GM21786 (cell line): Measurements from ENCODE around the gene SHANK3.

Experiments
- ATAC-seq: cut with Tn5 transposase; IDR thresholded peaks from one replicate; pipeline ENCODE4 v1.9.1; 2021; ENCODE audit not compliant: unreplicated experiment

SHANK3 gene

DNA sequence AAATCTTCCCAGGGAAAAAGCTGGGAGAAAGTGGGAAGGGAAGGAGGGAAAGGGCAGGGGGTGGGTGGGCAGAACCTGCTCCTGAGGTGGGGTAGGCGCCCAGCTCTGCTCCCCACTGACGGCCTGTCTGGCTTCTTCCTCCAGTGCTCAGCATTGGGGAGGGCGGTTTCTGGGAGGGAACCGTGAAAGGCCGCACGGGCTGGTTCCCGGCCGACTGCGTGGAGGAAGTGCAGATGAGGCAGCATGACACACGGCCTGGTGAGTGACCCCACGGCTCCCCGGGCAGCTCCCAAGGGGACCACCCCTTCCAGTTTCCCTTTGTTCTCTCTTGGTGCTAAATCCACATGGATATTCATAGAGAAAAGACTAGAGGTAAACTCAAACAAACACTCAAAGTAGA, 25.9 kb downstream of the SHANK3 start:
- no peak for ATAC-seq

DNA sequence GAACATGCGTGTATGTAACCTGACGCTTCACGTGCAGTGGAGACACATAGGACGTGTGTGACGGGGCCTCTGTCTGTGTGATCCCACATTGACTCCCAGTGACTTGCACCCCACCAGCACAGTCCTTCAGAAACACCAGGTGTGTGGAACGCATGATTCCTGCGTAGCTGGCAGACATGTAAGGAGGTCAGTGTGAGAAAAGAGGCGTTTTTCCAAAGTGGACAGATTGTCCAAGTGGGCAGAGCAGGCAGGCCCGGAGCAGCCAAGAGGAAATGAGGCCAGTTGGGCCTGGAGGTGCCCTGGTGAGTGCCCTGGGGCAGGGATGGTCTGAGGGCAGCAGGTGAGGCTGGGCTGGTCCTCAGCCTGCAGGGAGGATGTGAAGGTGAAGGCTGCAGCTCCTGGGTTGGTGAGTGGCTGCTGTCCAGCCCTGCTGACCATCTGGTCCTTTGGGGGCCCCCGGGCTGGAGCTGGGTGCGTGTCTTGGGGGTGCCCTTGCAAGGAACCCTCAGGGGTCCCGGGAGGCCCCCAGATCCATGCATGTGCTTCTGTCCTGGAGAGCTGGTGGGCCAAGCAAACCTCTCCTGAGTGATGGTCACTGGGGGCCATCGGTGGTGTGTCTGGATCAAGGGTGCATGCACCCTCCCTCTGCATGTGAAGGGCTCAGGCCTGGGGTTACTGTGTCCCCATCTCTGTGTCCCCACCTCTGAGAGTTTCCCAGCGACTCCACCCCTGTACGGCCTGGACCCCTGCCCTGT, 26.6 kb downstream of the SHANK3 start:
- ATAC-seq = no peak

DNA sequence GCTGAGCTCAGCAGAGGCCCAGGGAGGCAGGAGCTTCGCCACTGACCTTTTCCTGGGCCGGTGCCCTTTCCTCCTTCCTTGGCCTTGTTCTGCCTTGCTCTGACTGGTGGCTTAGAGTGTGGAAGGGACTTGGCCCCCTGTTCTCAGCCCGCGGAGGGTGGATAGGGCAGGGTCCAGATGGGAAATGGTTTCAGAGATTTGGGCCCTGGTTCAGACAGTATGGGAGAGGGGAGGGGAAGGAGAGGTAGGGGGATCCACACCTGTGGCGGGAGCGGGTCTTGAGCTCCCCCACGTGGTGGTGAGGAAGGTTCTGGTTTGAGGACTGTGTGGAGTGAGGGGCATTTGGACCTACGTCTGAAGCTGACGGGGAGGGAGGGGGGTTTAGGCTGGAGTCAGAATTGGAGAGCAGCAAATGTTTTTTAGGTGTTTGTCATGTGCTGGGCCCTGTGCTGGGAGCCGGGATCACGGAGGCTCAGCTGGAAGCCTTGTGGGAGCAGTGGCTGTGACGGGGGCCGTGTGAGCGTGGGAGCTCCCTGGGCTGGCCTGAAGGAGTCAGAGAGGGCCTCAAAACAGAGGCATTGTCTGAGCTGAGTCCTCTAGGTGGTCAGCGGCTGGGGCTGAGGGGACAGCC, 27.2 kb downstream of the SHANK3 start:
- ATAC-seq = no peak

DNA sequence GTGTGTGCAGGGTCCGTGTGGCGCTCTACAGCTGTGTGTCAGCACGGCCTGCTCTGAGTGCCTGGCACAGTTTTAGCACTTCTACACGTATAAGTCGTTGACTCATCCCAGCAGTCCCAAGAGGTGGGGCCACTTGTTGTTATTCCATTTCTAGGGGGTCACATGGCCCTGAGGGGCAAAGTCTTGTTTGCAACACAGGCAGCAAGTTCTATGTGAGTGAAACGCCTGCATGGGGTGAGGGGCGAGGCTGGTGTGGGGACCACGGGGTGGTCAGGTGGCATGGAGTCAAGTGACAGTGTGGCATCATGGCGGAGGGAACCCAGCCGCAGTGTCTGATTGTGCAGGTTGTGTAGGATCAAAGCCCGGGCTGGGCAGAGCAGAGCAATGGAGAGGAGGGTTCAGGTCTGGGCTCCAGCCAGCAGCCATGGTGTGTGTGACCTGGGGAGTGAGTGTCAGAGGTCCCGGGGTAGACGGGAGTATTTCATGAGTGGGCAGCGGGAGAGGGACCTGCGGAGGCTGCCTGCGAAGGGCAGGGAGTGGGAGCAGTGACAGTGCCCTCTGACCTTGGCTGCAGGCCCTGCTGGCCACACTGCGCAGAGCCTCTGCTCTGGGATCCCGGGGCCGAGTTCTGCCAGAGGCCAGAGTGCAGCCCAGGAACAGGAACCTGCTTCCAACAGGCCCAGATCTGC, 27.9 kb downstream of the SHANK3 start:
- no peak for ATAC-seq

DNA sequence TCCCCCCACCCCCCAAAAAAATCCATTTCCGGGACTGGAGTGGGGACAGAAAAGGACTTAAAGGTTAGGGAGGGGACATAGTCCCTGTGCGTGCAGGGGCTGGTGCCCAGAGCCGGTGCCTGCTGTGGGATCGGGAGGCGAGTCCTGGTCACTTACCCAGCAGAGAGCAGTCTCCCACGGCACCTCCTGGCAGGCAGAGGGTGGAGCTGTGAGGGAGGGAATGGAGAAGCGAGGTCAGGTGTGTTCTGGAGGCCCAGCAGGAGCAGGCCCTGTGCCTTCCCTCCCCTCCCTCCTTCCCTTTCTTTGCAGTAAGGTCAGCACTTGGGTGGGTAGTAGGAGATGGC, 28.4 kb downstream of the SHANK3 start:
- ATAC-seq = no peak

DNA sequence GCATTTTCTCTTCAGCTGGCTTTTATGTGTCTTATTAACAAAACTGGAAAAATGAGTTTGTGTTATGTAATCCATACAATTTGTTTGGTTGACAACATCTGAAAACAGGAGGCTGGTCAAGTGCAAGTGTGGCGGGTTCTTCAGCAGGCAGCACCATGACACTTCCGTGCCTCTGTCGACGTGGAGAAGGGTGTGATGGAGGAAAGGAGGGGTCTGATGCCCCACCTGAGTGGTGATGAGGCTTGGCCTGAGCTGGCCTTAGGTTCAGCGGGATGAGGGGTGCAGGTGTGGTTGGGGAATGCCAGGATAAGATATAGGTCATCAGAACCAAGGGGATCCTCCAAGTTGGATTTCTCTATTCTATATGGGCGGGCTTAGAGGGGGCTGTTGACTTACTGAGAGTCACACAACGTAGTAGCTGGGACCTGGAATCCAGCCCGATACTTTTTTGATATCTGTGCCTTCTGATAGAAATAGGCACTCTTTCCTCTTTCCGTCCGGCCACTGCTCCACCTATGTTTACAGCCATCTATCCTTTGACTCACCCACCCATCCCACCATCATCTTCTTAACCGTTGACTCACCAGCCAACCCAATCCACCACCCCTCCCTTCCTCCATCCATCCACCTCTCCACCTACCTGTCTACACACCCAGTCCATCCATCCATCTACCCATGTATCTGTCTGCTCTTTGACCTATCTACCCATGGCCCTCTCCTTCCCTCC, 29.0 kb downstream of the SHANK3 start:
- no peak for ATAC-seq

DNA sequence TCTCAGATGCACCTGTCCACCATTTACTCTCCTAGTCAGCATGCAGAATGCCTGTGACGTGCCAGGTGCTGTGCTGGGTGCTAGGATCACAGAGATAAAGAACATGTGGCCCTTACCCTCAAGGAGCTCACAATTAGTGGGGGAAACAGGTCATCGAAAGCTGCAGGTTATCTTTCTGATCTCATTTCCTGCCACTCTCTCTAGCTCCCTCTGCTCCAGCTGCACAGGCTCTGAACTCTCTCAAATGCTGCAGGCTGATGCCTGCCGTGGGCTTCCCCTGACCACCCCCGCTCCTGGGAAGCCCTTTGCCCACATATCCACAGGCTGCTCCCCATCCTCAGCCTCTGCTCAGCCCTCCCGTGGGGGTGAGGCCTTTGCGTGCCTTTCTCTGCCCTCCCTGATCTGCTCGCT, 29.6 kb downstream of the SHANK3 start:
- no peak for ATAC-seq

DNA sequence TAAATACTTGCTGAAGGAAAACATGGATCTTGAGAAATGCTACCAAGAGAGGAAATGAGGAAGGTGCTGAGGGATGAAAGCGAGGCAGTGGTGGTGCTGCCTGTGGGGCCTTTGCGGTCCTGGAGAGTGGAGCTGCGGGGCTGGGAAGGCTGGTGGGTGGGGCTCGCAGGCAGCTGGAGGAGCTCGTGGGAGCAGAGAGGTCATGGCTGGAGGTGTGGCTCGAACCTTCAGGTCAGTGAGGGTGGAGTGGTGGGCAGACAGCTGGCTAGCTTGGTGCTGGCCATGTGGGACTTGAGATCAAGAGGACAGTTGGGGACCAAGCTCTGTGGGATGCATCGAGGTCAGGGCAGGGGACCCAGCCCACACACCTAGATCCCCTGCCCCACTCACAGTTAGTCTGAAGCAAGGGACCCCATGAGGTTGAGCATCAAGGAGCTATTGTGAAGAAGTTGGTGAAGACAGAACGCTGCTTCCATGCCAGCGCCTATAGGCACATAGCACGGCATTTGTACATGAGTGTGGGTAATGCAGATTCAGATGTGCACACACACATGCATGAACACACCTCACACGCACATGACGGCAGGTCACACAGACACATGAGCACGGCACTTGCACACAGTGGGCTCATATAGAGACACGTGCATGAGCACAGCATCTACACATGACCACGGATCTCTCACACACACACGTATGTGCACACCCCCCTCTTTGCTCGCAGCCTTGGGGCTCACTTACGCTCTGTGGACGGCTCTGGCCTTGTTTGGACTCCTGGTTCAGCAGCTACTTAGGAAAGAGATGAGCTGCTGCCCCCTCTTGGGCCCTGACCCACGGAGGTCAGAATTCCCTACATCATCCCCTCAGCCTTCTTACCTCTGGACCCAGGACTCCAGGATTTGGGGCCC, 30.4 kb downstream of the SHANK3 start:
- no peak for ATAC-seq

DNA sequence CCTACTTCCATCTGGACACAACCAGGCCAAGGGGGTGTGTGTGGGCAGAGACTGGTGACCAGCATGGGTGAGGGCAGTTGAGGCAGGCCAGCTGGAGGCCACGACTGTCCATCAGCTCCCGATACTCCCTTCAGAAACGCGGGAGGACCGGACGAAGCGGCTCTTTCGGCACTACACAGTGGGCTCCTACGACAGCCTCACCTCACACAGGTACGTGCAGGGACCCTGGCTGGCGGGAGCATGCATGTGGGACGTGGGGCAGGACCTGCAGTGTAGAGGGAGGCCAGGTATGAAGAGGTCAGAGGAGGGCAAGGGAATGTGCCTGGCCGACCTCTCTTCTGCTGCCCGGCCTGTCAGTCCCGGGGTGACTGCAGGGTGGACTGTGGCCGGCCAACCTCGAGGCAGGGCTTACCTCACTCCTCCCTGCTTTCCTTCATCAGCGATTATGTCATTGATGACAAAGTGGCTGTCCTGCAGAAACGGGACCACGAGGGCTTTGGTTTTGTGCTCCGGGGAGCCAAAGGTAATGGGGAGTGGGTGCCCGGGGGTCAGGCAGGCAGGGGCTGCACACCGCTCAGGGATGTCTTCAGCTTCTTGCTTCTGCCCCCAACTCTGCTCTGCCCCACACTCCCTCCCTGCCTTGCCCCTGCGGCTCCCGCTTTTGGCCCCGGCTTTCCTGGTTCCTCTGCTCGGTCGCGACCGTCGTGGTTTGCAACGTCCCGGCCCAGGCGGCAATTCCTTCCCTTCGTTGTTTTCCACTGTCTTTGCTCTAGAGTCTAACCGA, 31.3 kb downstream of the SHANK3 start:
- ATAC-seq = no peak

DNA sequence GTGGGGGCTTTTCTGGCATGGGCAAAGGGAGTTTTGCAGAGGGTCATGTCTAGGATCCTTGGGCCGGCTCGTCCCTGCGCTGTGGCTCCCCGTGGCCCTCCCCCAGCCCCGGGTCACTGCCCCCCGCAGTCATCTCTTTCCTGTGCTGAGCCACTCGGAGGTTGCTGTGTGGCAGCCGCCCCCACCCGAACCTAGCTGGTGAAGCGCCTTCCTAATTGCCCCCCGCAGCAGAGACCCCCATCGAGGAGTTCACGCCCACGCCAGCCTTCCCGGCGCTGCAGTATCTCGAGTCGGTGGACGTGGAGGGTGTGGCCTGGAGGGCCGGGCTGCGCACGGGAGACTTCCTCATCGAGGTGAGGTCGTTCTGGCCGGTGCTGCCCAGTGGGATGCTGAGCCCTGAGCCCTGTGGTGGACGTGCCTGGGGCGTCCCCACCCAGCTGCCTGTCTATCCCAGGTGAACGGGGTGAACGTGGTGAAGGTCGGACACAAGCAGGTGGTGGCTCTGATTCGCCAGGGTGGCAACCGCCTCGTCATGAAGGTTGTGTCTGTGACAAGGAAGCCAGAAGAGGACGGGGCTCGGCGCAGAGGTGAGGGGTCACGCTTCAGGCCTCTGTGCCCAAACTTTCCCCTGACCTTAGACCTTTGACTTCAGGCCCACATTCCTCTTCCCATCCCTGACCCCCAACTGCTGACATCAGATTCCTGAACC, 32.0 kb downstream of the SHANK3 start:
- ATAC-seq = no peak

DNA sequence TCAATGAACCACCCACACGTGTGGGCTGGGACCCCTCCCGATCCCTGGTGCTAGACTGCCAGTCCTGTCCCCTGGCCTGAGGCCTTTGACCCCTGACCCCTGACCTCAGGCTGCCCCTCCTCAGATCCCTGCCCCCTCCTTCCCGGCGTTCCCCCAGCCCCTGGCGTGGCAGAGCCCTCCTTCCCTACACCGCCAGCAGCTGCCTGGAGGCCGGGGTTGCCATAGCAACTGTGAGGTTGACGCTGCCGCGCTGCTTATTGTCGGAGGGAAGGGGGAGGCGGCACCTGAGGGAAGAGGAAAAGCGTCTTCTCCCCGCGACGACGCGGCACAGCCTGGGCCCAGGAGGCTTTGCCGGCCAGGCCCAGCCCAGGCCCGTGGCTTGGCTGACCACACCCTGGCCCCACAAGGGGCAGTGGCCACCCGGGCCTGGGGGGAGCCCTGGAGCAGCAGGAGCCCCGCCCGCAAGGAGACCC, 32.6 kb downstream of the SHANK3 start:
- no peak for ATAC-seq

DNA sequence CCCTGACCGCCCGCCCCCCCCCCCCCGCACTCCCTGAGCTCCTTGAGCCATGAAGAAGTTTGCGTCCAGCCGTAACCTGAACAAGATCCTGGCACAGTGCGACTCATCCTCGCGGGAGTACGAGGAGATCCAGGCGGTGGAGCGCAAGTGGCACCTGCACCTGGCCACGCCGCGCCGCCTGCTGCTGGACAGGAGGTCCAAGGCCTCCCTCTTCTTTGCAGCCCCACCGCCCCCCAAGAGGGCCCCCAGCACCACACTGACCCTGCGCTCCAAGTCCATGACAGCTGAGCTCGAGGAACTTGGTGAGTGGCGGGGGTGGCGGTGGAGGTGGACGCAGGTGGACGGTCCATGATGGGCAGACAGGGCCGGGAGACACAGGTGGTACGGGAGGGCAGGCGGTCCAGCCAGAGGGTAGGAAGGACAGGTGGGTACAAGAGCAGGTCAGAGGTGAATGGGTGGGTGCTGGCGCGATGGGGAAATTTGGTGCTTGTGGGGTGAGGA, 33.3 kb downstream of the SHANK3 start:
- no peak for ATAC-seq

DNA sequence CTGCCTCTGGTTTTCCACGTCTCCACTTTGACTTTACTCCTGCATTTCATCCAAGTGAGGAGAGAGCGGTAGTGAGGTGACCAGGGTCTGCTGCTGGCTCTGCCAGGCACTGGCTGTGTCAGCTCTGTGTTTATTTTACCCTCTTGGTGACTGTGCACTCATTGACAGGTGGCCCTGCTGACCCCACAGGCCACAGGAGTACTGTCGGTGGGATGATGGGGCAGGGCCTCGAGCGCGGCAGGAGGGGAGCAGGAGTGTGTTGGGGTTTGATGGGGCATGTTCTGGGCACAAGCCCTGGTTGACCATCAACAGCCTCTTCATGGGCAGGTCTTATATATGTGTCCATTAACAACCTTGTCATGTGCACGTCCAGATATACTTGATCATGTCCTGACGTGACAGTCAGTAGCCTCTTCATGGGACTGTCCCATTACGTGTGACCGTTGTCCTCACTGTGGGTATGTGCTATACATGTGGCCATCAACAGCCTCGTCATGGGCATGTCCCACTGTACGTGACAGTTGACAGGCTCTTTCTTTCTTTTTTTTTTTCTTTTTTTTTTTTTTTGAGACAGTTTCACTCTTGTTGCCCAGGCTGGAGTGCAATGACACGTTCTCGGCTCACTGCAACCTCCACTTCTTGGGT, 34.0 kb downstream of the SHANK3 start:
- ATAC-seq = no peak

DNA sequence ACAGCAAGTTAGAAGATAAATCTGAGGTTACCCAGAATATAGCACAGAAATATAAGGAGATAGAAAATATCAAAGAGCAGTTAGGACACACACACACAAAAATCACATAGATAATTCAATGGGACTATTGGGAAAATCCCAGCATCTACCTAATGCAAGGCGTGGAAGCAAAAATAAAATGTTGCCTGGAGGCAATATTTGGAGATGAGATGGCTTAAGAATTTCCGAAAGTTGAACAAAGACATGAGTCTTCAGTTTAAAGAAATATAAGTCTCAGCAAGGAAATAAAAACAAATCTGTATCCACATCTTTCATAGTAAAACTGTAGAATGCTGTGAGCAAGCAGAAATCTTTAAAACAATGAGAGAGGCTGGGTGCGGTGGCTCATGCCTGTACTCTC, 35.9 kb downstream of the SHANK3 start:
- ATAC-seq = no peak

DNA sequence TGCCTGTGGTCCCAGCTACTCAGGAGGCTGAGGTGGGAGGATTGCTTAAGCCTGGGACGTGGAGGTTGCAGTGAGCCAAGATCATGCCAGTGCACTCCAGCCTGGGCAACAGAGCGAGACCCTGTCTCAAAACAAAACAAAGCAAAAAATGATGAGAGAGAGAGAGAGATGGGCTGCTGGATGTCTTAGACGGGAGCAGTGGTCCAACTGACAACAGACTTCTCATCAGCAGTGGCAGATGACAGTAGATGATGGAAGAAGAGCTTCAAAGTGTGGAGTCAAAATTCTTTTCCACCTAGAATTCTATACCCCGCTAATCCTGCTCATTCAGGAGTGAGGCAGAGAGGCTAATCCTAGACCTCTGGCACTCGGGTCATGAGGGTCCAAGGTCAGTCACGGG, 36.4 kb downstream of the SHANK3 start:
- ATAC-seq = no peak

DNA sequence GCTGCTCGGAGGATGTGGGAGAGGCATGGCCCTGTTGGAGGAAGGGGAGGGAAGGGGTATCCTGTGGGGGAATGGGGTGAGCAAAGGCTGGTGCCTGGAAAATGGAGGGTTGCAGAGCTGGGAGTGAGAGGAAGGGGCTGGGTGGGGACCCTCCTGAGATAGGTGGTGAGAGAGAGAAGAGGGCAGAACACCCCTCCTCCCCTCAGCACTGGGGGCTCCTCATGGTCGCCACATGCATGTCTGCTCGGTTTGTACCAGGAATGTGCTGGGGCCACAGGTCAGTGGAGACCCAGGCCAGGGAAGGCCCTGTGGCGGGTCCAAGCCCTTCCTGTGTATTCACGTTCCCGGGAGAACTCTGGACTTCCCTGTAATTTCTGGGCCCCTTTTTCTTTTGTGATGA, 37.6 kb downstream of the SHANK3 start:
- ATAC-seq = no peak

DNA sequence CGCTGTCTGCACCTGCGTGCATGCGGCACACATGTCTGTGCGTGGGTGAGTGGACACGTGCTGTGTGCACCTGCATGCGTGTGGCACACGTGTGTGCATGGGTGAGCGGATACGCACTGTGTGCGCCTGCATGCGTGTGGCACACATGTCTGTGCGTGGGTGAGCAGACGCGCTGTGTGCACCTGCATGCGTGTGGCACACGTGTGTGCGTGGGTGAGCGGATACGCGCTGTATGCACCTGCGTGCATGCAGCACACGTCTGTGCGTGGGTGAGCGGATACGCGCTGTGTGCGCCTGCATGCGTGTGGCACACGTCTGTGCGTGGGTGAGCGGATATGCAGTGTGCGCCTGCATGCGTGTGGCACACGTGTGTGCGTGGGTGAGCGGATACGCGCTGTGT, 38.3 kb downstream of the SHANK3 start:
- no peak for ATAC-seq
